Measurements from ENCODE around the gene ARIH1. TPM values are rescaled to one million over a fixed set of nuclear protein-coding genes. Genes with fewer than 3 reads are reported as not detected.

ARIH1 gene
- total and polyA plus RNA-seq, 2 donors (not counting 1 experiment from before 2014, with no cell fraction given): 27.9 to 62.3 TPM

DNA sequence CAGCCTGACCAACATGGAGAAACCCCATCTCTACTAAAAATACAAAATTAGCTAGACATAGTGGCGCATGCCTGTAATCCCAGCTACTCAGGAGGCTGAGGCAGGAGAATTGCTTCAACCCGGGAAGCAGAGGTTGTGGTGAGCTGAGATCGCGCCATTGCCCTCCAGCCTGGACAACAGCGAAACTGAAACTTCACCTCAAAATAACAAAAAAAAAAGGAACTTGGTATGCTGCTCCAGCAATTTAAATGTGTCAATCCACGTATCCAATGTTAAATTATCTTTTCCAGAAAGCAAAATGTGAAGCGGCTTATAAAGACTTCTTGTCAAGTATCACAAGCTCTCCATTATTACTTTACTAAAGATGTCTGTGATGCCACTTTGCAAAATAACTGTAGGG, 9.9 kb upstream of the ARIH1 start:
- Histone ChIP-seq H3K79me2 (ENCODE audit: control insufficient read depth, insufficient read depth, low read length) (no peaks in the 10 kb centered on the region), H4K20me1 (ENCODE audit: control insufficient read depth, extremely low read depth, insufficient read depth, low read length) (no peaks in the 10 kb centered on the region), H3K9ac (ENCODE audit: insufficient read depth, low read length) (no peak overlapping the region), H3K27ac (ENCODE audit: insufficient read depth, low read length) (no peak overlapping the region), H3K36me3 (ENCODE audit: control insufficient read depth, insufficient read depth, low read length) (no peaks in the 10 kb centered on the region), H3K4me3 (replicated peaks in 1 of 4; ENCODE audit: control extremely low read depth in 1 of 4, insufficient read depth in 1 of 4, low read depth in 3 of 4, low read length in 4 of 4) (no peak overlapping the region), H3K4me2 (ENCODE audit: extremely low read depth, insufficient read depth, low read length) (no peak overlapping the region), H3K9me3 (ENCODE audit: control insufficient read depth, insufficient read depth, low read depth, low read length) (no peaks in the 10 kb centered on the region), H3K27me3 (ENCODE audit: control insufficient read depth, insufficient read depth, low read length) (no peaks in the 10 kb centered on the region), H2AFZ (ENCODE audit: low read length) (no peak overlapping the region), H3K4me1 (ENCODE audit: control insufficient read depth, extremely low read depth, insufficient read depth, low read length) (no peaks in the 10 kb centered on the region)
- TF ChIP-seq CTCF (conservative IDR thresholded peaks at IDR 0.05 in 1 of 2, IDR thresholded peaks at IDR 0.05 in 1 of 2; ENCODE audit: low read depth in 1 of 2, low read length in 2 of 2): no peak
- TF ChIP-seq EZH2 (IDR thresholded peaks at IDR 0.05; ENCODE audit: low read length, missing control alignments): no peak
- no peak for DNase-seq (ENCODE audit: low read depth in 2 of 2)

GRCh38 chr15:72468103-72468502, 6.0 kb upstream of the ARIH1 start:
- H3K4me1 ChIP-seq (ENCODE audit: control insufficient read depth, extremely low read depth, insufficient read depth, low read length): peaks cover 2% of the 10 kb centered on the region
- no peak overlapping the region for H3K9ac ChIP-seq (ENCODE audit: insufficient read depth, low read length)
- no peak overlapping the region for H2AFZ ChIP-seq (ENCODE audit: low read length)
- no peaks in the 10 kb centered on the region for H4K20me1 ChIP-seq (ENCODE audit: control insufficient read depth, extremely low read depth, insufficient read depth, low read length)
- no peak overlapping the region for H3K4me2 ChIP-seq (ENCODE audit: extremely low read depth, insufficient read depth, low read length)
- no peak for DNase-seq (ENCODE audit: low read depth in 2 of 2)
- no peaks in the 10 kb centered on the region for H3K27me3 ChIP-seq (ENCODE audit: control insufficient read depth, insufficient read depth, low read length)
- H3K27ac ChIP-seq (ENCODE audit: insufficient read depth, low read length): no peak overlapping the region
- H3K4me3 ChIP-seq (replicated peaks in 1 of 4; ENCODE audit: control extremely low read depth in 1 of 4, insufficient read depth in 1 of 4, low read depth in 3 of 4, low read length in 4 of 4): no peak overlapping the region
- TF ChIP-seq CTCF (conservative IDR thresholded peaks at IDR 0.05 in 1 of 2, IDR thresholded peaks at IDR 0.05 in 1 of 2; ENCODE audit: low read depth in 1 of 2, low read length in 2 of 2) (no peak), EZH2 (IDR thresholded peaks at IDR 0.05; ENCODE audit: low read length, missing control alignments) (no peak)
- no peaks in the 10 kb centered on the region for H3K36me3 ChIP-seq (ENCODE audit: control insufficient read depth, insufficient read depth, low read length)
- no peaks in the 10 kb centered on the region for H3K9me3 ChIP-seq (ENCODE audit: control insufficient read depth, insufficient read depth, low read depth, low read length)
- no peaks in the 10 kb centered on the region for H3K79me2 ChIP-seq (ENCODE audit: control insufficient read depth, insufficient read depth, low read length)

DNA sequence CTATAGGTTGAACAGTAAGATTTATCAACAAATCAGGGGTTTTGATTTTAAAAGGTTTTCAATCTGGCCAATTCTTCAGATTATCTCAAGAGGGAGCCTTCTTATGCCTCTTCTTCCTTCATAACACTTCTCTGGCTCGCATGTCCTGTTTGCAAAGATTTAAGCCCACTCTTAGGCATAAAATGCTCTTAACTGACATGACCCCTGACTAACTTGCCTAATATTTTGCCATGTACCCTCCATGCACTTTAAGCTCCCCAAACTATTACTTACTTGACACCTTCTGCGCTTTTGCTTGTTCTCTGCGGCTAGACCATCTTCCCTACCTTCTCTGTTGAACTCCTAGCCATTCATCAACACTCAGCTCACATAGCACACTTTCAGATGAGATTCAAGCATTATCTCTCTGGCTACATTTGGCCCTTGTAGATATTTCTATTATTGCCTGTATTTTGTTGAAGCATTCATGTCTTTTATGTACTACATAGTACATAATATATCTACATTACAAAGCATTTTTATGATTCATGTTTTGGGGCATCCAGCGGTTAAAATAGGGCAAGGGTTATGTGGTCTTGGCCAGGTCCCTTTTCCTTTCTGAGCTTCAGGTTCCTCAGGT, 1.0 kb upstream of the ARIH1 start:
- Histone ChIP-seq H3K4me2 (ENCODE audit: extremely low read depth, insufficient read depth, low read length) (peak overlapping the region; percentile 79), H4K20me1 (ENCODE audit: control insufficient read depth, extremely low read depth, insufficient read depth, low read length) (peaks cover 5% of the 10 kb centered on the region), H2AFZ (ENCODE audit: low read length) (peak overlapping the region; percentile 72), H3K36me3 (ENCODE audit: control insufficient read depth, insufficient read depth, low read length) (no peaks in the 10 kb centered on the region), H3K9me3 (ENCODE audit: control insufficient read depth, insufficient read depth, low read depth, low read length) (no peaks in the 10 kb centered on the region), H3K27me3 (ENCODE audit: control insufficient read depth, insufficient read depth, low read length) (no peaks in the 10 kb centered on the region), H3K79me2 (ENCODE audit: control insufficient read depth, insufficient read depth, low read length) (peaks cover 37% of the 10 kb centered on the region), H3K27ac (ENCODE audit: insufficient read depth, low read length) (peak overlapping the region; percentile 100), H3K9ac (ENCODE audit: insufficient read depth, low read length) (peak overlapping the region; percentile 99), H3K4me1 (ENCODE audit: control insufficient read depth, extremely low read depth, insufficient read depth, low read length) (peaks cover 5% of the 10 kb centered on the region), H3K4me3 (replicated peaks in 1 of 4; ENCODE audit: control extremely low read depth in 1 of 4, insufficient read depth in 1 of 4, low read depth in 3 of 4, low read length in 4 of 4) (peak overlapping the region; percentile 70 to 95 (median 91))
- DNase-seq (ENCODE audit: low read depth in 2 of 2): peak; percentile 33 to 56
- TF ChIP-seq EZH2 (IDR thresholded peaks at IDR 0.05; ENCODE audit: low read length, missing control alignments) (no peak), CTCF (conservative IDR thresholded peaks at IDR 0.05 in 1 of 2, IDR thresholded peaks at IDR 0.05 in 1 of 2; ENCODE audit: low read depth in 1 of 2, low read length in 2 of 2) (peak; percentile 24 to 36)
